Activated CD4-positive, alpha-beta T cell treated with anti-CD3 and anti-CD28 coated beads, Interleukin-2, amount 50 U/mL, for 48 hours (primary cell): ENCODE results near the gene ATP1B3.
"Not testable (repeated sequence)": the region's sequence is repeated elsewhere in the genome, so short reads cannot be mapped to it uniquely, and the experiment has no call there.

ENCODE experiments used
- DNase-seq, 2 experiments: peaks; one replicate each; pipeline ENCODE4 v3.0.0-alpha.2; 2020

ATP1B3 gene

GRCh38 chr3:141876381-141876890, at the start of gene ATP1B3:
Gene ATP1B3, plus strand, starts transcription at chr3:141876643. Its CDS starts 159 bp downstream, at chr3:141876802.
- peak; percentile 77 to 82 for DNase-seq

DNA sequence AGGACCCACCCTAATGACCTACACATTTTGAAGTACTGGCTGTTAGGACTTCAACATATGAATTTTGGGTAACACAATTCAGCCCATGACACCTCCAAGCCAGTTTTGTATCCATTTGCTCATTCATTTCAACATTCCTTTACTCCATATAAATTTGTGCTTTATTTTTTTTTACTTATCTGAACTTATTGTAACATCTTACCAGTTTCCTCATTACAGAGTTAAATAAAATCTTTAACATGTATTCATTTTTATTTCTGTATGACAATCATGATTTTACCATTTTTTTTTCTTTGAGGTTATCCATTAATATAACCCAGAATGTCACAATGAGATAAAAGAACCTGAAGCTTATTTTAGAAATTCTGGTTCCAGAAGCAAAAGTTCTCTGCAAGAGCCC, 48.0 kb upstream of the ATP1B3 start:
- DNase-seq, result no peak

GRCh38 chr3:141828890-141829289, 47.6 kb upstream of the ATP1B3 start:
- DNase-seq, result no peak

DNA sequence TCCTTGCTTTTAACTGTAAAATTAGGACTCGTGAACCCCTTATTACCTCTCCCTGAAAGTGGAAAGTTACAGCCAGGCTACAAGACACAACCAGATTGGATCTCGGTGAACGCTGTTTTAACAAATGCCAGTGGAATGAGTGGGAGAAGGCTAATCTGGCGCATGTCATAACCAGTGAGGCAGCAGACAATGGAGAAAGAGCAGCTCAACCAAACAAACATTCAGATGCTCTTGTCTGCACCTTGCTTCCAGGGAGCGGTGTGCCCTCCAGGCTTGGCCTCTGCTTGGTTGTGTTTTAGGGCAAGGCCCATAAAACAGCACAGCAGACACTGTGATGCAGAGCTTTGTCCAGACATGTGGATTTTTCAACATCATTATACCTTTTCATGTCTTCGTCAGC, 45.9 kb upstream of the ATP1B3 start:
- DNase-seq, result no peak

- no peak for DNase-seq
These were observed 42.2 kb upstream of the ATP1B3 start for GRCh38 chr3:141834292-141834691.

DNA sequence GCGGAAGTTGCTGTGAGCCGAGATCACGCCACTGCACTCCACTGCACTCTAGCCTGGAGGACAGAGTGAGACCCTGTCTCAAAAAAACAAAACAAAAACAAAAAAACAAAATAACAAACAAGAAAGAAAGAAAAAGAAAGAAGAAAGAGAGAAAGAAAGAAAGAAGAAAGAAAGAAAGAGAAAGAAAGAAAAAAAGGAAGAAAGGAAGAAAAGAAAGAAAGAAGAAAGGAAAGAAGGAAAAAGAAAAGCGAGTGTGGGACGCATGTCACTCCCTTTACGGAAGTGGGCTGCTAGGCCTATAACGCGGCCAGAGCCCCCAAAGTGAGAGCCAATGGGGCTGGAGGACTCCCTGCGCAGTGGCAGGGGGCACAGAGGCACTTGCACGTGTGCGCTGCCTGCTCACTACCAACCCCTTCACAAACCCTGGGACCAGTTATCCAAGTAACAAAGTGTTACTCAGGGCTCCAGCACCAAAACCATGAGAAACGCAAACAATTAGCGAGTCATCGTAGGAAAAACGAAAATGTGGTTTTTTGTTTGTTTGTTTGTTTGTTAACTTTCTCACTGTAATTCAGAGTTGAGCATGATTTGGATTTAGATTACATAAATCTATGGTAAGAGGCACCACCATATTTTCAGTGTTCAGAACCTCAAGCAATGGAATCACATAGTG, 40.8 kb upstream of the ATP1B3 start:
- DNase-seq, result no peak

- DNase-seq, result no peak
These were observed 37.1 kb upstream of the ATP1B3 start for GRCh38 chr3:141839389-141839788.

DNA sequence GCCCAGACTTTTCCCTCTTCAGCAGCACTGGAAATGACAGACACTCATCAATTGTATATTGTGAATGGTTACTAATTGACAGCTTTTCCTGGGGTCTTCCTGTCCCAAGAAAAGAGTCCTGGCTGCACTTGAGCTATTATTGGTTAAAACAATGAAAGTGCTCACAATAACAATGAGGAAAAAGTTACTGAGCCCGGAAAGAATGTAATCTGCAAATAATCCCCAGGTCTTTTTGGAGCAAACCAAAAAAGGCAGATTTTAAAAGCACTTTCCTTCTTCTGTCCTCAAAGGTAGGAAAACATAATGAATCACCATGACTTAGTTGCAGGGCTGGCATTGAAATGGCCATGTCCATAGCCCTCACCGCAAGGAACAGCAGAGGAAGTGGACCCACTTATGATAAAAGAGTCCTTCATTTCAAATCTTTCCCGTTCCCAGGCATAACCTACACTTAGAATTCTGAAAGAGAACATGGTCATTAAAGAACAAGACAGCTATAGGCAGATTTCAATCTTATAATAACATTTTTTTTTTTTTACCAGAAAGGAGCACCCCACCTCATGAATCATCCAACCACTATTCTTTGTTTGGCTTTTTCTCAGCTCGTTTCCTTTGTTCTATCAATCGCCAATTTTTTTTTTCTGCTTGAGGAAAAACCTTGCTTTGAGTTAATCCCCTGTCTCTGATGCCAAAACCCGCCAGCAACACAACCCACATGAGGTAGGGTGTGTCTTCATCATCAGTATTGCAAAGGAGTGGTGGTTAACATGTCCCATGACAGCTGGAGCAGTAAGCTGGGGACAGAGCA, 35.5 kb upstream of the ATP1B3 start:
- DNase-seq, result peak; percentile 3 to 9

- DNase-seq, result no peak
These were observed 32.3 kb upstream of the ATP1B3 start for GRCh38 chr3:141844108-141844507.

GRCh38 chr3:141844812-141845211, 31.6 kb upstream of the ATP1B3 start:
- DNase-seq, result no peak

GRCh38 chr3:141845407-141846049, 30.9 kb upstream of the ATP1B3 start:
- peak; percentile 16 for DNase-seq

GRCh38 chr3:141846050-141846433, 30.4 kb upstream of the ATP1B3 start:
- DNase-seq, result no peak

- DNase-seq, result not testable (repeated sequence)
These were observed 28.2 kb upstream of the ATP1B3 start for GRCh38 chr3:141848159-141848748.

DNA sequence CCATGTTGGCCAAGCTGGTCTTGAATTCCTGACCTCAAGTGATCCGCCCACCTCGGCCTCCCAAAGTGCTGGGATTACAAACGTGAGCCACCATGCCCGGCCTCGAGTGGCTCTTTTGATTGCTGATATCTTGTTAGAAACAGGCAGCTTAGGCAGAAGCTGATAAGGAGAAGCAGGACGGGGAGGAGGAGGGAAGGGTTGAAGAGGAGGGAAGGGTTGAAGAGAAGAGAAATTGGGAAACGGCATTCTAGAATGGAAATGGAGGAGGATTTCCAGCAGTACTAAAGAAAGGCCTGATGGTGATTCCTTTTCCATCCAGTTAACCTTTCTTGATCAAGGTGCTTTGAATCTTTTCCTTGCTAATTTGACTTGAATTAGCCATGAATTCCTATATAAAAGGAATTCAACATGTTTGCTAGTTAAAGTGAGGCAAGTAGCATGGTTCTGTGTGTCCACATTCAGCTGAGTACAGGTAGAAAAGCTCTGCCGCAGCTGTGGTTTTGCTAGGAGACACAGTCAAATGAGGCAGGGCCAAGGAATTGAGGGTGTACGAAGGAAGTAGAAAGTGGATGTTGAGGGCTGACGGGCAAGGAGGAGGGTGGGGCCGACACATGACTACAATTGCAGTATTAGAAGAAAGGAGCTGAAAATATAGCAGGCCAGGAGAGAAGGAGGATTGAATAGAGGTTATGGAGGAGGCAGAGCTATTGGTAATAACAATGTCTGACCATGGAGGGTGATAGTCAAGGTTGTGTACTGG, 27.2 kb upstream of the ATP1B3 start:
- no peak for DNase-seq

DNA sequence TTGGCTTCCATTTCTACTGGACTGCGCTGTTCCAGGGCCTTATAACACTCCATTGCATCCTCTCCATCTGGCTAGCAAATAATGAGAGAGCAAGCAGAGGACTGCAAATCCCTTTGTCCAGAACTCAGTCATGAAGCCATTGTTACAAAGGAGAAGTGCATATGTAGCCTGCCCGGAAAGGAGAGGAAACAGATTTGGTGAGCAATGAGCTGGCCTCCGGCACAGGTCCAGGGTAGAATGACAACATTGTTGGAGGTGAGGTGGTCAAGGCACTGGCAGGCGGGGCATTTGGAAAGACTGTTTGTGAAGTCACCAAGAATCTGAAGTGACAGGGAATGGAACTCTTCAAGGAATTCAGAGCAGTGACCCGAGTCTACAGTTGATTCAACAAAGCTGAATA, 25.0 kb upstream of the ATP1B3 start:
- DNase-seq, result no peak

GRCh38 chr3:141853081-141853601, 23.3 kb upstream of the ATP1B3 start:
- DNase-seq, result no peak

- no peak for DNase-seq
These were observed 22.7 kb upstream of the ATP1B3 start for GRCh38 chr3:141853629-141854168.

GRCh38 chr3:141854599-141854998, 21.8 kb upstream of the ATP1B3 start:
- DNase-seq, result no peak

GRCh38 chr3:141858312-141858711, 18.1 kb upstream of the ATP1B3 start:
- DNase-seq, result no peak

DNA sequence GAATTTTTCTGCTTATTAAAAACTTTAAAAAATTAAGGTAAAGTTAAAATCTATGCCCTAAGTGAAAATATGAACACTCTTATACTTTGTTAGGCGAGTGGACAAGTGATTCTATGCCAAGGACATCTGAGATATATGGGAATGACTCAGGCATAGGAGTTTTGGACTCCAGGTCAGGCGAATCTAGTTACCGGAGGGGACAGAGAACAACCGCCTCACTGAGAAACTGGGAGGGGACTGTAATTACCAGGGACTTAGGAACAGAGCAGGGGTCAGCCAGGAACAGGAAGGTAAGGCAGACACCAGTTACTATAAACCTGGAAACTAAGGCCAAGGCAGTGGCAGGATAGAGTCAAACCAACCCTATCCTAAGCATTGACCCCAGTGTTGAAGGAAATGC, 16.8 kb upstream of the ATP1B3 start:
- DNase-seq, result no peak

GRCh38 chr3:141860086-141860669, 16.3 kb upstream of the ATP1B3 start:
- no peak for DNase-seq
